Mammary epithelial cell (primary cell): ENCODE results near the gene SORCS2.

Experiments used
- CTCF ChIP-seq, 2 donors: IDR thresholded peaks in 1 of 2; conservative IDR thresholded peaks in 1 of 2; 2 replicates each; pipeline ENCODE4 v1.5.1; 2011 to 2012; ENCODE audit warnings: inconsistent platforms in 2 of 2, low read length in 2 of 2, mild to moderate bottlenecking in 2 of 2, control low read depth in 1 of 2, low read depth in 1 of 2; ENCODE audit not compliant: insufficient read depth in 1 of 2; ENCODE audit errors: extremely low read depth in 1 of 2
- EZH2 ChIP-seq: IDR thresholded peaks from 2 replicates; pipeline ENCODE4 v1.6.1; 2012; ENCODE audit warnings: low read length, inconsistent platforms, borderline replicate concordance

- TF ChIP-seq CTCF (conservative IDR thresholded peaks at IDR 0.05 in 1 of 2, IDR thresholded peaks at IDR 0.05 in 1 of 2; ENCODE audit: extremely low read depth in 1 of 2, insufficient read depth in 1 of 2, low read depth in 1 of 2, low read length in 2 of 2) (no peak), EZH2 (no peak)
Observed at GRCh38 chr4:7199129-7199725, 6.9 kb downstream of the SORCS2 start.
